Stimulated activated CD4-positive, alpha-beta T cell treated with anti-CD3 and anti-CD28 coated beads, Interleukin-4, amount 100 ng/mL, for 48 hours (primary cell): ENCODE data around the gene SDK1.
"Not testable (repeated sequence)": the region's sequence is repeated elsewhere in the genome, so short reads cannot be mapped to it uniquely, and the experiment has no call there.

Experiments
- DNase-seq, 2 donors: peaks; one replicate each; pipeline ENCODE4 v3.0.0-alpha.2; 2020; ENCODE audit warnings: low read depth in 2 of 2

SDK1 gene

GRCh38 chr7:4225881-4226523, 925.0 kb downstream of the SDK1 start:
- no peak for DNase-seq

- no peak for DNase-seq
Observed at GRCh38 chr7:4226524-4226882, 925.5 kb downstream of the SDK1 start.

GRCh38 chr7:4227105-4228010, 926.3 kb downstream of the SDK1 start:
- no peak for DNase-seq

- DNase-seq, result no peak
Observed at GRCh38 chr7:4230352-4230751, 929.3 kb downstream of the SDK1 start.

- DNase-seq, result no peak
Observed at GRCh38 chr7:4233146-4233545, 932.1 kb downstream of the SDK1 start.

GRCh38 chr7:4233621-4234497, 932.8 kb downstream of the SDK1 start:
- no peak for DNase-seq

- no peak for DNase-seq
Observed at GRCh38 chr7:4234498-4234855, 933.4 kb downstream of the SDK1 start.

GRCh38 chr7:4234886-4235285, 933.8 kb downstream of the SDK1 start:
- DNase-seq, result no peak

GRCh38 chr7:4235596-4235995, 934.5 kb downstream of the SDK1 start:
- no peak for DNase-seq

GRCh38 chr7:4236389-4236788, 935.3 kb downstream of the SDK1 start:
- DNase-seq, result no peak

GRCh38 chr7:4236873-4237272, 935.8 kb downstream of the SDK1 start:
- not testable (repeated sequence) for DNase-seq

GRCh38 chr7:4237296-4238235, 936.5 kb downstream of the SDK1 start:
- no peak for DNase-seq

GRCh38 chr7:4238861-4239260, 937.8 kb downstream of the SDK1 start:
- no peak for DNase-seq

- DNase-seq, result no peak
Observed at GRCh38 chr7:4240042-4240441, 939.0 kb downstream of the SDK1 start.

GRCh38 chr7:4240520-4241303, 939.7 kb downstream of the SDK1 start:
- no peak for DNase-seq

GRCh38 chr7:4241304-4241612, 940.2 kb downstream of the SDK1 start:
- no peak for DNase-seq

- no peak for DNase-seq
Observed at GRCh38 chr7:4241791-4242190, 940.7 kb downstream of the SDK1 start.

- DNase-seq, result no peak
Observed at GRCh38 chr7:4242706-4243105, 941.7 kb downstream of the SDK1 start.

- no peak for DNase-seq
Observed at GRCh38 chr7:4244041-4244440, 943.0 kb downstream of the SDK1 start.

GRCh38 chr7:4244635-4245034, 943.6 kb downstream of the SDK1 start:
- no peak for DNase-seq
